HG03045 (cell line): ENCODE measurements around the gene ABL1.

ENCODE experiments used
- ATAC-seq: cut with Tn5 transposase; IDR thresholded peaks from one replicate; pipeline ENCODE4 v1.9.1; 2021; ENCODE audit warnings: mild to moderate bottlenecking, moderate library complexity; ENCODE audit not compliant: unreplicated experiment

Gene ABL1

GRCh38 chr9:130870491-130871381, 35.7 kb downstream of the ABL1 start:
- ATAC-seq, result peak; percentile 73

- no peak for ATAC-seq
Observed at GRCh38 chr9:130871395-130872062, 36.5 kb downstream of the ABL1 start.

- no peak for ATAC-seq
Observed at GRCh38 chr9:130872093-130872492, 37.0 kb downstream of the ABL1 start.

GRCh38 chr9:130872508-130872907, 37.5 kb downstream of the ABL1 start:
- no peak for ATAC-seq

DNA sequence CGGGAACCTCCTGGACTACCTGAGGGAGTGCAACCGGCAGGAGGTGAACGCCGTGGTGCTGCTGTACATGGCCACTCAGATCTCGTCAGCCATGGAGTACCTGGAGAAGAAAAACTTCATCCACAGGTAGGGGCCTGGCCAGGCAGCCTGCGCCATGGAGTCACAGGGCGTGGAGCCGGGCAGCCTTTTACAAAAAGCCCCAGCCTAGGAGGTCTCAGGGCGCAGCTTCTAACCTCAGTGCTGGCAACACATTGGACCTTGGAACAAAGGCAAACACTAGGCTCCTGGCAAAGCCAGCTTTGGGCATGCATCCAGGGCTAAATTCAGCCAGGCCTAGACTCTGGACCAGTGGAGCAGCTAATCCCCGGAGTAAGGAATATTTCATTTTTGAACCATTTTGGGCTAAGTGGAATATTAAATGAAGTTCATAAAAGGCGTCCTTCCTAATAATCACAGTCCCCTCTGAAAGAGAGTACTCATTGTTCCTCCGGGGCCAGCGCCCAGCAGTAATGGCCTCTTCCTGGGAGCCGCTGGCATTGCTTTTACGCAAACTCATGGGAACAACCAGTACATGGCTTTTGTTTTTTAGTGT, 38.0 kb downstream of the ABL1 start:
- no peak for ATAC-seq

DNA sequence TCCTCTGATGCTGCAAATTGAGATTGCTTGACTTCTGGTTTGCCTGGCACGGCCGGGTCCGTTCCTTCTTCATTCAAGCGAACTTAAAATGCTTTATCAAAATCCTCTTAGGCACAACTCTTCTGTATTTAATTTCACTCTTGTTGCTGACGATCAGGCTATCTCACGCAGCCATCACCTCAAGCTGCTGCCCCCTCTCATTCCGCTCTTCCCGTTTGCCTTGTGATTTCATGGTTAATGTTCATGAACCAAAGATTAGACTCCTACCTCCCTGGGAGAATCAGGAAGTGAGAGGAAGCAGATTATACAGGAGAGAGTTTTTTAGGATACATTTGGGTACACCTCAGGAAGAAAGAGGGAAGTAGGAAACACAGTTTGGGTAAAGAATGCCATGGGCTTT, 38.9 kb downstream of the ABL1 start:
- no peak for ATAC-seq

GRCh38 chr9:130874783-130875182, 39.7 kb downstream of the ABL1 start:
- no peak for ATAC-seq

DNA sequence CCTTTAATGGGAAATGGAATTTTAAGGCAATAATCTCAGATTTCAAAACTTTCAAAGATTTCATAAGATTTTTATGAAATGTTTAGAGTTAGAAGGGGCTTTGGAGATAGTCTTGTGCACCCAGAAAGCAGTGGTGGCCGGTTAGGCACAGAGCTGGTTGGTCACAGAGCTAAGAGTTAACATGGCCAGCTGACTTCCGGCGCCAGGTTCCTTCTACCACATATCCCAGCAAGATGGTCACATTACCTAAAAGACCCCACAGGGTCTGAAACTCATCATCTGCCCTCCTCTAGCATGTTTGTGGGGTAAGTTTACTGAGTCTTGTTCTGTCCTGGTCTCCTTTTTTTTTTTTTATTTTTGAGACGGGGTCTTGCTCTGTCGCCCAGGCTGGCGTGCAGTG, 42.2 kb downstream of the ABL1 start:
- no peak for ATAC-seq

GRCh38 chr9:130878295-130878694, 43.2 kb downstream of the ABL1 start:
- no peak for ATAC-seq

DNA sequence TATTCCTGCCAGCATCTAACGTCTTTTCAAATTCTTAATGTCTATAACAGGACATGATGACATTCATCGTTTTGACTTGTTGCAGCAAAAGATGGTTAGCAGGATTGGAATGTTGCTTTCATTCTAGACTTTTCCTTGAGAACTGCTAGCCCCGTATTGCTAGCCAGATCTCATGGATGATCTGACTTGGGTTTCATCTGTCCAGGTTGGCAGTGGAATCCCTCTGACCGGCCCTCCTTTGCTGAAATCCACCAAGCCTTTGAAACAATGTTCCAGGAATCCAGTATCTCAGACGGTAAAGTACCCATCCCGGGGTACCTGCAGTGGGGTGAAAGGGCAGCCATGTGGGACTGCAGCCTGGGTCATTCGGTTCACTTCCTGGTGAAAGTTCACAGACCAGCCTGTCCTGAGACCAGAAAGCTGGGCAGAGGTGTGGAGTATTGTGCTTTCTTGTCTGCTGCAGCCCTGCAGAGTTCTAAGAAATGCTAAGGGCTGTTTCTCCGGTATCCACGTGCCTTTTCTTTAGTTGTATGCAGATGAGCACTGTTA, 44.9 kb downstream of the ABL1 start:
- ATAC-seq, result no peak

GRCh38 chr9:130880599-130881220, 45.7 kb downstream of the ABL1 start:
- ATAC-seq, result no peak

DNA sequence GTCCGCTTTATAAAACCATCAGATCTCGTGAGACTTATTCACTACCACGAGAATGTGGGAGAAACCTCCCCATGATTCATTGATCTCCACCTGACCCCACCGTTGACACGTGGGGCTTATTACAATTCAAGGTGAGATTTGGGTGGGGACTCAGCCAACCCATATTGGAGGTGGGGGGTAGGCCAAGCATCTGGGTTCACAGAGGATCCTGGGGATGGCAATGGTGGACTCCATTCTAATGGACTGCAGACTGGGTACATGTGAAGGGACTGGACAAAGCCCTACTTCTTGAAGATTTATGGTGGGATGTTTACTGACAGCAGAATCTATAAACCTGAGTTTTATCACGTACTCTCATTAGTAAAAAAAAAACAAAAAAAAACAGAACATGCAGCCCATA, 46.5 kb downstream of the ABL1 start:
- no peak for ATAC-seq

- ATAC-seq, result no peak
Observed at GRCh38 chr9:130882696-130883225, 47.7 kb downstream of the ABL1 start.

DNA sequence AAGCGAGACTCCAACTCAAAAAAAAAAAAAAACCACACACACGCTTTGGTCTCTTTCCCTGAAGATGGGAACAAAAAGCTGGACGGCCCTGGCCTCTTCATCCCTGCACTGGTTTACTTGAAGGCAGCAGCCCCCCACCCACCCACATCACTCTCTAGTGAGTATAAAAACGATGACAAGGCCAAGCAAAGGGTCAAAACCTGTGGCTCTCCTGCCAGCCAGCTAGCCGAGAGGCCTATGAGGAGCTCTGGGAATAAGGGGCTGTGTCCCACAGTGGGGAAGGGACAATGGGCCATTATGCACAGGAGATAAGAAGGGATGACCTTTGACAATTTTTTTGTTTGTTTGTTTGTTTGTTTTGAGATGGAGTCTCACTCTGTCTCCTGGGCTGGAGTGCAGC, 48.4 kb downstream of the ABL1 start:
- no peak for ATAC-seq

- no peak for ATAC-seq
Observed at GRCh38 chr9:130884111-130884531, 49.1 kb downstream of the ABL1 start.

- ATAC-seq, result no peak
Observed at GRCh38 chr9:130884542-130885483, 49.8 kb downstream of the ABL1 start.

- no peak for ATAC-seq
Observed at GRCh38 chr9:130885484-130886375, 50.7 kb downstream of the ABL1 start.

GRCh38 chr9:130886981-130887380, 51.9 kb downstream of the ABL1 start:
- ATAC-seq, result no peak
